Neural progenitor cell (in vitro differentiated cells): Measurements from ENCODE around the gene MINDY4.

Experiments used
- CTCF ChIP-seq: fragments of 200-600 bp; sonication (generic); IDR thresholded peaks from 2 replicates; pipeline ENCODE4 v1.5.1; 2017; ENCODE audit warnings: antibody characterized with exemption, mild to moderate bottlenecking
- EZH2 ChIP-seq: fragments of 200-600 bp; sonication (generic); IDR thresholded peaks from 2 replicates; pipeline ENCODE4 v1.6.1; 2017; ENCODE audit warnings: antibody characterized with exemption, mild to moderate bottlenecking, moderate library complexity

DNA sequence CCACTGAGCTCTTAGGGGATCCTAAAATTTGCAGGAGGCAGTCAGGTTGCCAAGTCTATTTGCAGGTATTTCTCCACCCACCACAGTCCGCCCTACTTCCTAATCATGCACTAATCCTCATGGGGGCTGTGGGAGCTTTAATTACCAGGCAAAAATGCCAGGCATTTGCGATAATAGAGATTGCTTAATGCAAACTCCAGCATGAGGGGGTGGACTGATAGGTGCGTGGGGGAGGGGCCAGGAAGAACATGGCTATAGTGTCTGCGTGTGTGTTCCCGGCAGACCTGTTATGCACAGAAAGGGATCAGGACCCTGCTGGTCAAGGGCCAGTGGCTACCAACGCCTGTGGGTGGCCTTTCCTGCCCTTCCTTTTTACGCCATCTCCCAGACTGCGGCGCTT, 124.8 kb downstream of the MINDY4 start:
- TF ChIP-seq CTCF (no peak), EZH2 (no peak)
